SH-SY5Y (cell line): ENCODE measurements around the gene PALM3.

Experiments
- GATA2 ChIP-seq: IDR thresholded peaks from 2 replicates; pipeline ENCODE4 v1.6.1; 2011; ENCODE audit warnings: mild to moderate bottlenecking, low read depth, low read length
- GATA3 ChIP-seq: IDR thresholded peaks from 2 replicates; pipeline ENCODE4 v1.6.1; 2011; ENCODE audit warnings: low read depth, mild to moderate bottlenecking, low read length, moderate library complexity

- TF ChIP-seq GATA2 (no peak), GATA3 (no peak)
Observed at GRCh38 chr19:14070268-14071050, 8.6 kb upstream of the PALM3 start.
